Endothelial cell of umbilical vein (primary cell): Measurements from ENCODE around the gene CYP26A1. TPM values are rescaled to one million over a fixed set of nuclear protein-coding genes. Genes with fewer than 3 reads are reported as not detected.

ENCODE experiments used
- BruUV-seq: library from RNA; stranded (reverse); fragments of 400-500 nt; replicated peaks from 2 replicates; lab custom pipeline; 2021; lab: Mats Ljungman, UMichigan
- CTCF ChIA-PET: fragments of 300-600, 350-600 bp; sonication (Branson Sonifier 250); formaldehyde crosslinking; loops from one replicate; lab custom pipeline; 2021; ENCODE audit warnings: antibody characterized with exemption, inconsistent platforms; lab: Charles Lee
- POLR2A ChIA-PET: fragments of 300-600, 350-600 bp; sonication (Branson Sonifier 250); formaldehyde crosslinking; loops from one replicate; lab custom pipeline; 2021; ENCODE audit warnings: antibody characterized with exemption, inconsistent platforms; lab: Charles Lee
- DNase-seq: peaks from one replicate; pipeline ENCODE4 v3.0.0-alpha.2; 2011; ENCODE audit warnings: low read depth, low spot score
- FAIRE-seq: peaks from 2 replicates; lab custom pipeline; 2011; peaks lifted over from hg19 to GRCh38; lab: Jason Lieb, UNC
- H2AFZ ChIP-seq: 2 replicates; pipeline ENCODE4 v1.6.0; 2012; ENCODE audit warnings: low read depth, low read length, control low read depth, inconsistent platforms
- H3K27ac ChIP-seq: 2 replicates; pipeline ENCODE4 v1.5.1; 2011; ENCODE audit warnings: low read depth, mild to moderate bottlenecking, control low read depth, low read length, moderate library complexity; ENCODE audit not compliant: insufficient read depth
- H3K27me3 ChIP-seq, 2 experiments: 2 replicates each; pipeline versions ENCODE4 v1.6.0 to v1.6.1; 2011; ENCODE audit warnings: low read length in 2 of 2, mixed read lengths in 1 of 2; ENCODE audit not compliant: control insufficient read depth in 2 of 2, insufficient read depth in 2 of 2
- H3K36me3 ChIP-seq, 2 experiments: 2 replicates in 1 of 2; 3 replicates in 1 of 2; pipeline ENCODE4 v1.5.1; 2011; ENCODE audit warnings: low read length in 2 of 2, mild to moderate bottlenecking in 1 of 2, moderate library complexity in 1 of 2; ENCODE audit not compliant: control insufficient read depth in 2 of 2, insufficient read depth in 2 of 2; ENCODE audit errors: extremely low read depth in 1 of 2
- H3K4me1 ChIP-seq: 3 replicates; pipeline ENCODE4 v1.5.1; 2011; ENCODE audit warnings: mild to moderate bottlenecking, low read length; ENCODE audit not compliant: control insufficient read depth, insufficient read depth; ENCODE audit errors: extremely low read depth
- H3K4me2 ChIP-seq: 2 replicates; pipeline ENCODE4 v1.6.1; 2011; ENCODE audit warnings: low read length, control low read depth, mixed read lengths; ENCODE audit not compliant: insufficient read depth
- H3K4me3 ChIP-seq, 3 experiments: fragments of 200-600 bp in 1 of 3; sonication (generic), shearing (Covaris generic) in 1 of 3; replicated peaks in 1 of 3; 2 replicates each; pipeline ENCODE4 v1.5.1; 2011 to 2016; ENCODE audit warnings: control low read depth in 3 of 3, low read length in 3 of 3, mild to moderate bottlenecking in 2 of 3, inconsistent platforms in 1 of 3, low read depth in 1 of 3, moderate library complexity in 1 of 3; ENCODE audit not compliant: insufficient read depth in 1 of 3
- H3K79me2 ChIP-seq: 2 replicates; pipeline ENCODE4 v1.6.0; 2012; ENCODE audit warnings: low read length, inconsistent platforms; ENCODE audit not compliant: control insufficient read depth, insufficient read depth
- H3K9ac ChIP-seq: replicated peaks from 2 replicates; pipeline ENCODE3; 2011; ENCODE audit warnings: low read length, control low read depth; ENCODE audit not compliant: insufficient read depth; ENCODE audit errors: extremely low read depth
- H3K9me1 ChIP-seq: replicated peaks from 3 replicates; pipeline ENCODE4 v1.6.0; 2011; ENCODE audit warnings: mild to moderate bottlenecking, low read length; ENCODE audit not compliant: control insufficient read depth, insufficient read depth; ENCODE audit errors: extremely low read depth
- H3K9me3 ChIP-seq: replicated peaks from 2 replicates; pipeline ENCODE4 v1.5.1; 2012; ENCODE audit warnings: low read length, inconsistent platforms; ENCODE audit not compliant: control insufficient read depth, insufficient read depth
- H4K20me1 ChIP-seq: replicated peaks from 2 replicates; pipeline ENCODE3; 2011; ENCODE audit warnings: mild to moderate bottlenecking, low read length; ENCODE audit not compliant: control insufficient read depth, insufficient read depth; ENCODE audit errors: extremely low read depth
- CTCF ChIP-seq, 2 donors: IDR thresholded peaks; 1 replicate in 1 of 2; 2 replicates in 1 of 2; pipeline ENCODE4 v1.5.1; 2011; ENCODE audit warnings: low read length in 2 of 2, mild to moderate bottlenecking in 2 of 2, moderate library complexity in 2 of 2, control low read depth in 1 of 2, inconsistent platforms in 1 of 2, low read depth in 1 of 2; ENCODE audit not compliant: insufficient read depth in 1 of 2; ENCODE audit errors: extremely low read depth in 1 of 2
- EZH2 ChIP-seq: IDR thresholded peaks from 2 replicates; pipeline ENCODE4 v1.6.1; 2012; ENCODE audit warnings: borderline replicate concordance, low read depth, mild to moderate bottlenecking, moderate library complexity, low read length, inconsistent platforms; ENCODE audit not compliant: severe bottlenecking
- GATA2 ChIP-seq: IDR thresholded peaks from 2 replicates; pipeline ENCODE4 v1.7.0; 2011; ENCODE audit warnings: low read depth, mild to moderate bottlenecking, moderate library complexity, mixed read lengths, low read length; ENCODE audit not compliant: insufficient read length, insufficient read depth
- JUN ChIP-seq: IDR thresholded peaks from 2 replicates; pipeline ENCODE4 v1.6.1; 2011; ENCODE audit warnings: borderline replicate concordance, low read depth; ENCODE audit not compliant: insufficient read length, insufficient read depth
- POLR2A ChIP-seq: IDR thresholded peaks from 2 replicates; pipeline ENCODE4 v1.6.1; 2012; ENCODE audit warnings: low read depth, mild to moderate bottlenecking, control low read depth, low read length
- dilution Hi-C: fragments of 300-500 bp; cut with MboI; formaldehyde crosslinking; loops from one replicate; pipeline ENCODE4 v1.15.0; 2019; ENCODE audit warnings: low sequenced_read_pairs; ENCODE audit not compliant: extremely low pct_ligation_motif_present
- intact Hi-C: fragments of 100-400 bp; cut with micrococcal nuclease; formaldehyde crosslinking; loops from one replicate; pipeline ENCODE4 v1.10.0; 2022
- polyA plus RNA-seq, 4 experiments: library from polyadenylated mRNA; depleted of rRNA in 3 of 4; stranded (reverse) in 3 of 4; unstranded in 1 of 4; fragments of >200 nt; gene quantifications; 2 replicates each; pipeline versions ENCODE4 v1.2.1 to v1.2.3, GENCODE V29; 2011 to 2012; ENCODE audit warnings: missing spikeins in 1 of 4
- total RNA-seq: library from RNA; stranded (reverse); gene quantifications from 2 replicates; pipeline ENCODE4 v1.2.3, GENCODE V29; 2021

The CYP26A1 gene
- total and polyA plus RNA-seq, 2 donors (not counting 3 experiments of a cell fraction or from before 2014, with no cell fraction given): 0.95 to 4.4 TPM

GRCh38 chr10:93090619-93091018, 16.9 kb downstream of the CYP26A1 start:
- Histone ChIP-seq H3K9me3 (no peaks in the 10 kb centered on the region), H3K9ac (no peak overlapping the region), H4K20me1 (no peaks in the 10 kb centered on the region), H3K9me1 (no peaks in the 10 kb centered on the region), H3K27ac (no peak overlapping the region), H3K4me3 (no peak overlapping the region), H3K4me2 (no peak overlapping the region), H2AFZ (no peak overlapping the region), H3K79me2 (no peaks in the 10 kb centered on the region), H3K36me3 (no peaks in the 10 kb centered on the region), H3K27me3 (peaks cover 6% of the 10 kb centered on the region in 2 experiments), H3K4me1 (no peaks in the 10 kb centered on the region)
- no TSS peak for BruUV-seq
- dilution Hi-C loops: no loop called here
- CTCF ChIA-PET: no interaction called here
- no peak for TF ChIP-seq POLR2A
- no peak for TF ChIP-seq EZH2
- no peak for TF ChIP-seq CTCF (IDR thresholded peaks at IDR 0.05; ENCODE audit: extremely low read depth in 1 of 2, insufficient read depth in 1 of 2, low read depth in 1 of 2, low read length in 2 of 2)
- no peak for FAIRE-seq
- intact Hi-C loops: no loop called here
- DNase-seq: no peak
- POLR2A ChIA-PET: no interaction called here

- Histone ChIP-seq H3K9ac (no peak overlapping the region), H3K4me1 (no peaks in the 10 kb centered on the region), H3K27me3 (peaks cover 3 to 6% of the 10 kb centered on the region in 2 experiments), H3K9me1 (no peaks in the 10 kb centered on the region), H3K4me2 (no peak overlapping the region), H3K79me2 (no peaks in the 10 kb centered on the region), H3K27ac (no peak overlapping the region), H2AFZ (no peak overlapping the region), H4K20me1 (no peaks in the 10 kb centered on the region), H3K9me3 (no peaks in the 10 kb centered on the region), H3K4me3 (no peak overlapping the region), H3K36me3 (no peaks in the 10 kb centered on the region)
- POLR2A ChIA-PET: no interaction called here
- intact Hi-C loops (no loop called here), dilution Hi-C loops (no loop called here)
- TF ChIP-seq JUN (no peak), GATA2 (no peak)
- CTCF ChIA-PET: no interaction called here
- FAIRE-seq: no peak
- no peak for DNase-seq
- no TSS peak for BruUV-seq
Measured at GRCh38 chr10:93091960-93092359, 18.3 kb downstream of the CYP26A1 start.
